Measurements from ENCODE around the gene RAB8A.

DNA sequence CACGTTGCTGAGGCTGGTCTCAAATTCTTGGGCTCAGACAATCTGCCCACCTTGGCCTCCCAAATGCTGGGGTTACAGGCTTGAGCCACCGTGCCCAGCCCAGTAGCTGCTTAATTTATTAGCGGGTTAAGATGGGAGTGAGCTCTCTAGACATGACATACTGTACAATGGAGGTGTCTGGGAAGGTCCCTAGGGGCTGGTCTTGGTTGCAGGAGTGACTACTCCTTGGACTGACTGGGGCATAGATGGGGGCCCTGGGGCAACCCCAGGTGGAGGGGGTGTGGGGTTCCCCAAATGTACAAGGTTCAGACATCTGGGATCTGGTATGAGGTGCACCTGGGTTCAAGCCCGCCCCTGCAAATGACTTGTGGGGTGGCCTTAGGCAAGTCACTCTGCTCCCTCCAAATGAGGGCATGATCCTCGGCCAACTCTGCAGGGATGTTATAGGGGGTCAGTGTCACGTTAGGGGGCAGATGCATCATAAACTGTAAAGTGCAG is 48.8 kb downstream of the RAB8A start:
- TF ChIP-seq CHD2 (IDR thresholded peaks at IDR 0.05; ENCODE audit: low read length), result no peak
- TF ChIP-seq, protein P1, sequence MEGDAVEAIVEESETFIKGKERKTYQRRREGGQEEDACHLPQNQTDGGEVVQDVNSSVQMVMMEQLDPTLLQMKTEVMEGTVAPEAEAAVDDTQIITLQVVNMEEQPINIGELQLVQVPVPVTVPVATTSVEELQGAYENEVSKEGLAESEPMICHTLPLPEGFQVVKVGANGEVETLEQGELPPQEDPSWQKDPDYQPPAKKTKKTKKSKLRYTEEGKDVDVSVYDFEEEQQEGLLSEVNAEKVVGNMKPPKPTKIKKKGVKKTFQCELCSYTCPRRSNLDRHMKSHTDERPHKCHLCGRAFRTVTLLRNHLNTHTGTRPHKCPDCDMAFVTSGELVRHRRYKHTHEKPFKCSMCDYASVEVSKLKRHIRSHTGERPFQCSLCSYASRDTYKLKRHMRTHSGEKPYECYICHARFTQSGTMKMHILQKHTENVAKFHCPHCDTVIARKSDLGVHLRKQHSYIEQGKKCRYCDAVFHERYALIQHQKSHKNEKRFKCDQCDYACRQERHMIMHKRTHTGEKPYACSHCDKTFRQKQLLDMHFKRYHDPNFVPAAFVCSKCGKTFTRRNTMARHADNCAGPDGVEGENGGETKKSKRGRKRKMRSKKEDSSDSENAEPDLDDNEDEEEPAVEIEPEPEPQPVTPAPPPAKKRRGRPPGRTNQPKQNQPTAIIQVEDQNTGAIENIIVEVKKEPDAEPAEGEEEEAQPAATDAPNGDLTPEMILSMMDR (IDR thresholded peaks at IDR 0.05; ENCODE audit: control extremely low read depth in 1 of 3, insufficient read depth in 1 of 3, low read depth in 1 of 3, low read length in 3 of 3), result no peak
- no peak for TF ChIP-seq POLR2A (IDR thresholded peaks at IDR 0.05; ENCODE audit: control extremely low read depth in 1 of 2, low read depth in 2 of 2, low read length in 2 of 2)
- no peak for TF ChIP-seq KDM5A (IDR thresholded peaks at IDR 0.05; ENCODE audit: low read length)
- no peak for TF ChIP-seq RAD21 (IDR thresholded peaks at IDR 0.05 in 1 of 2, conservative IDR thresholded peaks at IDR 0.05 in 1 of 2; ENCODE audit: low read depth in 2 of 2, low read length in 2 of 2)
- no peak for TF ChIP-seq SP1 (IDR thresholded peaks at IDR 0.05; ENCODE audit: low read depth, low read length)
- TF ChIP-seq NANOG (IDR thresholded peaks at IDR 0.05; ENCODE audit: insufficient read depth, low read depth, low read length, poor library complexity, severe bottlenecking), result no peak
- TF ChIP-seq RXRA (IDR thresholded peaks at IDR 0.05; ENCODE audit: insufficient read depth, low read depth, low read length), result no peak
- no peak for TF ChIP-seq EZH2 (IDR thresholded peaks at IDR 0.05; ENCODE audit: low read depth, low read length, severe bottlenecking)
- TF ChIP-seq GABPA (IDR thresholded peaks at IDR 0.05; ENCODE audit: borderline replicate concordance, insufficient read depth, low read length), result no peak
- TF ChIP-seq, protein P2, sequence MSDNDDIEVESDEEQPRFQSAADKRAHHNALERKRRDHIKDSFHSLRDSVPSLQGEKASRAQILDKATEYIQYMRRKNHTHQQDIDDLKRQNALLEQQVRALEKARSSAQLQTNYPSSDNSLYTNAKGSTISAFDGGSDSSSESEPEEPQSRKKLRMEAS (IDR thresholded peaks at IDR 0.05), result no peak
- TF ChIP-seq POLR2AphosphoS5 (IDR thresholded peaks at IDR 0.05; ENCODE audit: low read depth, low read length), result no peak
- TF ChIP-seq JUND (IDR thresholded peaks at IDR 0.05; ENCODE audit: low read length), result no peak
- TF ChIP-seq HDAC2 (IDR thresholded peaks at IDR 0.05; ENCODE audit: borderline replicate concordance in 1 of 2, low read depth in 2 of 2, low read length in 2 of 2), result no peak

All from H1 (cell line).